Measurements from ENCODE around the gene MISP.

MISP gene

GRCh38 chr19:796692-797527 lies 46.0 kb downstream of the MISP start, which contains the start of gene PTBP1:
TSS of gene PTBP1 (plus strand) at chr19:797452. CDS start at chr19:797498, 46 bp downstream.
- peak; percentile 95 to 99 (median 99) for DNase-seq (ENCODE audit: low read depth in 3 of 3)

GRCh38 chr19:797528-798414 lies 46.9 kb downstream of the MISP start:
- peak; percentile 69 to 77 (median 72) for DNase-seq (ENCODE audit: low read depth in 3 of 3)

- no peak for DNase-seq (ENCODE audit: low read depth in 3 of 3)
Measured at GRCh38 chr19:798415-799075, 47.6 kb downstream of the MISP start.

- no peak for DNase-seq (ENCODE audit: low read depth in 3 of 3)
Measured at GRCh38 chr19:799076-799881, 48.4 kb downstream of the MISP start.

GRCh38 chr19:800360-801029 lies 49.6 kb downstream of the MISP start:
- no peak for DNase-seq (ENCODE audit: low read depth in 3 of 3)

GRCh38 chr19:801030-801860 lies 50.3 kb downstream of the MISP start:
- DNase-seq (ENCODE audit: low read depth in 3 of 3), result no peak

GRCh38 chr19:801861-802497 lies 51.1 kb downstream of the MISP start:
- no peak for DNase-seq (ENCODE audit: low read depth in 3 of 3)

- no peak for DNase-seq (ENCODE audit: low read depth in 3 of 3)
Measured at GRCh38 chr19:802498-803098, 51.7 kb downstream of the MISP start.

GRCh38 chr19:803099-803561 lies 52.2 kb downstream of the MISP start:
- DNase-seq (ENCODE audit: low read depth in 3 of 3), result no peak

- DNase-seq (ENCODE audit: low read depth in 3 of 3), result no peak
Measured at GRCh38 chr19:803686-804418, 52.9 kb downstream of the MISP start.

GRCh38 chr19:804419-805165 lies 53.7 kb downstream of the MISP start:
- no peak for DNase-seq (ENCODE audit: low read depth in 3 of 3)

GRCh38 chr19:805166-805551 lies 54.2 kb downstream of the MISP start:
- DNase-seq (ENCODE audit: low read depth in 3 of 3), result no peak

GRCh38 chr19:805600-806550 lies 55.0 kb downstream of the MISP start:
- DNase-seq (ENCODE audit: low read depth in 3 of 3), result no peak

GRCh38 chr19:806815-807421 lies 56.0 kb downstream of the MISP start:
- no peak for DNase-seq (ENCODE audit: low read depth in 3 of 3)

- no peak for DNase-seq (ENCODE audit: low read depth in 3 of 3)
Measured at GRCh38 chr19:807627-808422, 56.9 kb downstream of the MISP start.

Data from stimulated activated CD4-positive, alpha-beta T cell treated with anti-CD3 and anti-CD28 coated beads, TNF-alpha, amount 100 ng/mL, for 4 hours (primary cell).